Thymus (tissue), 11 donors: ENCODE results near the gene DEPP1. TPM values are rescaled to one million over a fixed set of nuclear protein-coding genes. Genes with fewer than 3 reads are reported as not detected.
A peak's percentile ranks its signal among the peaks of the same experiment; 100 is the strongest.

Experiments
- DNase-seq, 9 donors: peaks; one replicate each; pipeline ENCODE4 v3.0.0-alpha.2; 2013; ENCODE audit warnings: low spot score in 9 of 9, low read depth in 6 of 9, missing footprints in 1 of 9
- H3K27ac ChIP-seq, 2 donors: one replicate each; pipeline ENCODE4 v1.5.1; 2013; ENCODE audit warnings: control low read depth in 1 of 2, low read depth in 1 of 2, low read length in 1 of 2, mild to moderate bottlenecking in 1 of 2, moderate library complexity in 1 of 2
- H3K27me3 ChIP-seq, 2 donors: one replicate each; pipeline ENCODE4 v1.5.1; 2013; ENCODE audit warnings: low read length in 1 of 2; ENCODE audit not compliant: control insufficient read depth in 2 of 2, insufficient read depth in 1 of 2
- H3K36me3 ChIP-seq, 2 donors: one replicate each; pipeline ENCODE4 v1.5.1; 2013; ENCODE audit warnings: low read length in 1 of 2, mild to moderate bottlenecking in 1 of 2, moderate library complexity in 1 of 2; ENCODE audit not compliant: control insufficient read depth in 2 of 2, insufficient read depth in 2 of 2
- H3K4me1 ChIP-seq, 2 donors: one replicate each; pipeline ENCODE4 v1.5.1; 2013; ENCODE audit warnings: low read length in 2 of 2; ENCODE audit not compliant: control insufficient read depth in 2 of 2, insufficient read depth in 2 of 2
- H3K4me3 ChIP-seq, 2 donors: one replicate each; pipeline ENCODE4 v1.5.1; 2013; ENCODE audit warnings: low read length in 2 of 2, control low read depth in 1 of 2, mild to moderate bottlenecking in 1 of 2
- H3K9me3 ChIP-seq, 2 donors: one replicate each; pipeline ENCODE4 v1.5.1; 2013; ENCODE audit warnings: low read length in 1 of 2, mild to moderate bottlenecking in 1 of 2; ENCODE audit not compliant: control insufficient read depth in 2 of 2, insufficient read depth in 1 of 2
- WGBS: extraction: QIAGEN DNeasy Blood & Tissue Kit; methylation state at CpG from one replicate; pipeline ENCODE4 v1.1.7; 2013; 5-methylcytosine and 5-hydroxymethylcytosine counted together
- polyA plus RNA-seq: library from polyadenylated mRNA; stranded (reverse); fragments of 200-250 nt; gene quantifications from one replicate; pipeline ENCODE4 v1.2.3, GENCODE V29; 2013
- total RNA-seq: library from RNA; stranded (reverse); fragments of 120-200 nt; gene quantifications from one replicate; pipeline ENCODE4 v1.2.4, GENCODE V29; 2013
- donor health status: healthy.

Gene DEPP1
- total and polyA plus RNA-seq, 2 donors = 12.2 to 51.6 TPM

- H3K36me3 ChIP-seq = peaks cover 0 to 2% of the 10 kb centered on the region in 2 donors
- peaks cover 0 to 6% of the 10 kb centered on the region in 2 donors for H3K27me3 ChIP-seq
- H3K4me1 ChIP-seq = peaks cover 22 to 46% of the 10 kb centered on the region in 2 donors
- H3K4me3 ChIP-seq = no peak overlapping the region
- WGBS = 88% methylated on average over 9 of the region's 9 CpGs
- H3K9me3 ChIP-seq = no peaks in the 10 kb centered on the region
- H3K27ac ChIP-seq = peak overlapping the region in 1 of 2 donors; percentile 15
- no peak for DNase-seq
These were observed 16.3 kb upstream of the DEPP1 start for GRCh38 chr10:44994752-44995530.

- H3K36me3 ChIP-seq = peaks cover 0 to 2% of the 10 kb centered on the region in 2 donors
- H3K27me3 ChIP-seq = peaks cover 0 to 6% of the 10 kb centered on the region in 2 donors
- WGBS = 96% methylated on average over 11 of the region's 11 CpGs
- peaks cover 22 to 49% of the 10 kb centered on the region in 2 donors for H3K4me1 ChIP-seq
- H3K9me3 ChIP-seq = no peaks in the 10 kb centered on the region
- no peak overlapping the region for H3K27ac ChIP-seq
- DNase-seq = no peak
- H3K4me3 ChIP-seq = no peak overlapping the region
These were observed 15.5 kb upstream of the DEPP1 start for GRCh38 chr10:44993922-44994751.

- 97% methylated on average over 14 of the region's 14 CpGs for WGBS
- Histone ChIP-seq H3K4me1 (peaks cover 22 to 51% of the 10 kb centered on the region in 2 donors), H3K36me3 (peaks cover 0 to 2% of the 10 kb centered on the region in 2 donors), H3K4me3 (no peak overlapping the region), H3K9me3 (no peaks in the 10 kb centered on the region), H3K27me3 (peaks cover 0 to 6% of the 10 kb centered on the region in 2 donors), H3K27ac (no peak overlapping the region)
- no peak for DNase-seq
These were observed 14.8 kb upstream of the DEPP1 start for GRCh38 chr10:44993226-44993921.

- 97% methylated on average over 8 of the region's 8 CpGs for WGBS
- Histone ChIP-seq H3K27me3 (peaks cover 0 to 6% of the 10 kb centered on the region in 2 donors), H3K27ac (no peak overlapping the region), H3K4me1 (peaks cover 22 to 51% of the 10 kb centered on the region in 2 donors), H3K36me3 (peaks cover 0 to 2% of the 10 kb centered on the region in 2 donors), H3K4me3 (no peak overlapping the region), H3K9me3 (no peaks in the 10 kb centered on the region)
- DNase-seq = no peak
These were observed 14.2 kb upstream of the DEPP1 start for GRCh38 chr10:44992732-44993225.

GRCh38 chr10:44992070-44992731, 13.6 kb upstream of the DEPP1 start:
- Histone ChIP-seq H3K27me3 (peaks cover 0 to 6% of the 10 kb centered on the region in 2 donors), H3K4me1 (peaks cover 22 to 47% of the 10 kb centered on the region in 2 donors), H3K9me3 (no peaks in the 10 kb centered on the region), H3K36me3 (peaks cover 0 to 2% of the 10 kb centered on the region in 2 donors), H3K4me3 (no peak overlapping the region), H3K27ac (no peak overlapping the region)
- DNase-seq = no peak
- 96% methylated on average over 11 of the region's 11 CpGs for WGBS

- Histone ChIP-seq H3K4me3 (no peak overlapping the region), H3K9me3 (no peaks in the 10 kb centered on the region), H3K4me1 (peaks cover 17 to 43% of the 10 kb centered on the region in 2 donors), H3K36me3 (peaks cover 0 to 2% of the 10 kb centered on the region in 2 donors), H3K27ac (no peak overlapping the region), H3K27me3 (peaks cover 0 to 6% of the 10 kb centered on the region in 2 donors)
- WGBS = 94% methylated on average over 5 of the region's 5 CpGs
- DNase-seq = no peak
These were observed 13.0 kb upstream of the DEPP1 start for GRCh38 chr10:44991571-44991970.

- peaks cover 11 to 37% of the 10 kb centered on the region in 2 donors for H3K4me1 ChIP-seq
- H3K4me3 ChIP-seq = no peak overlapping the region
- no peak overlapping the region for H3K27ac ChIP-seq
- H3K27me3 ChIP-seq = peaks cover 0 to 6% of the 10 kb centered on the region in 2 donors
- DNase-seq = no peak
- WGBS = 95% methylated on average over 7 of the region's 7 CpGs
- H3K9me3 ChIP-seq = no peaks in the 10 kb centered on the region
- H3K36me3 ChIP-seq = peaks cover 0 to 2% of the 10 kb centered on the region in 2 donors
These were observed 12.4 kb upstream of the DEPP1 start for GRCh38 chr10:44990965-44991364.

- no peak overlapping the region for H3K27ac ChIP-seq
- peaks cover 0 to 2% of the 10 kb centered on the region in 2 donors for H3K36me3 ChIP-seq
- H3K4me1 ChIP-seq = peaks cover 4 to 30% of the 10 kb centered on the region in 2 donors
- 13% methylated on average over 8 of the region's 8 CpGs for WGBS
- DNase-seq = peak in 1 of 9 donors; percentile 51
- H3K27me3 ChIP-seq = peaks cover 0 to 6% of the 10 kb centered on the region in 2 donors
- no peak overlapping the region for H3K4me3 ChIP-seq
- H3K9me3 ChIP-seq = no peaks in the 10 kb centered on the region
These were observed 11.7 kb upstream of the DEPP1 start for GRCh38 chr10:44990302-44990655.
